NCI-H1436 (cell line): ENCODE data around the gene GSTM4.
A peak's percentile ranks its signal among the peaks of the same experiment; 100 is the strongest.
"Not testable (repeated sequence)": the region's sequence is repeated elsewhere in the genome, so short reads cannot be mapped to it uniquely, and the experiment has no call there.

Source experiments
- DNase-seq: peaks from one replicate; lab custom pipeline; 2025; lab: John Stamatoyannopoulos, UW

The GSTM4 gene

GRCh38 chr1:109637446-109637845, 18.5 kb upstream of the GSTM4 start:
- DNase-seq = no peak

- no peak for DNase-seq
Measured at GRCh38 chr1:109639063-109639840, 16.6 kb upstream of the GSTM4 start.

GRCh38 chr1:109639841-109640184, 16.1 kb upstream of the GSTM4 start:
- DNase-seq = no peak

GRCh38 chr1:109640285-109640865, 15.5 kb upstream of the GSTM4 start:
- DNase-seq = peak; percentile 68

- DNase-seq = no peak
Measured at GRCh38 chr1:109641078-109641740, 14.7 kb upstream of the GSTM4 start.

- DNase-seq = no peak
Measured at GRCh38 chr1:109641861-109642260, 14.0 kb upstream of the GSTM4 start.

GRCh38 chr1:109642626-109643025, 13.3 kb upstream of the GSTM4 start:
- DNase-seq = no peak

GRCh38 chr1:109643385-109644230, 12.3 kb upstream of the GSTM4 start:
- peak; percentile 43 for DNase-seq

- DNase-seq = no peak
Measured at GRCh38 chr1:109644670-109645069, 11.2 kb upstream of the GSTM4 start.

- no peak for DNase-seq
Measured at GRCh38 chr1:109649491-109649914, 6.4 kb upstream of the GSTM4 start.

GRCh38 chr1:109650609-109651008, 5.3 kb upstream of the GSTM4 start:
- DNase-seq = no peak

- no peak for DNase-seq
Measured at GRCh38 chr1:109652402-109652801, 3.5 kb upstream of the GSTM4 start.

- no peak for DNase-seq
Measured at GRCh38 chr1:109653306-109653705, 2.6 kb upstream of the GSTM4 start.

- no peak for DNase-seq
Measured at GRCh38 chr1:109654519-109654918, 1.4 kb upstream of the GSTM4 start.

GRCh38 chr1:109657395-109657794, 1.5 kb downstream of the GSTM4 start:
- no peak for DNase-seq

- DNase-seq = no peak
Measured at GRCh38 chr1:109657970-109658369, 2.1 kb downstream of the GSTM4 start.

GRCh38 chr1:109658533-109659042, 2.7 kb downstream of the GSTM4 start:
- DNase-seq = no peak

GRCh38 chr1:109659145-109659544, 3.2 kb downstream of the GSTM4 start:
- DNase-seq = no peak

GRCh38 chr1:109659997-109660690, 4.2 kb downstream of the GSTM4 start:
- no peak for DNase-seq

GRCh38 chr1:109660691-109661026, 4.8 kb downstream of the GSTM4 start:
- DNase-seq = not testable (repeated sequence)

- no peak for DNase-seq
Measured at GRCh38 chr1:109661391-109661790, 5.5 kb downstream of the GSTM4 start.

- DNase-seq = no peak
Measured at GRCh38 chr1:109664671-109665070, 8.8 kb downstream of the GSTM4 start.
